HepG2 (cell line): Measurements from ENCODE around the gene CAVIN1. TPM values are rescaled to one million over a fixed set of nuclear protein-coding genes. Genes with fewer than 3 reads are reported as not detected.

ENCODE experiments used
- ATAC-seq: fragments of 200-7000 bp; cut with Tn5 transposase; 3 replicates; pipeline ENCODE4 v1.9.1; 2020; ENCODE audit warnings: mild to moderate bottlenecking, moderate library complexity
- BruUV-seq: library from RNA; stranded (reverse); fragments of 400-500 nt; replicated peaks from 2 replicates; lab custom pipeline; 2021; lab: Mats Ljungman, UMichigan
- CTCF ChIA-PET: fragments of 300-600 bp; formaldehyde crosslinking; extraction: SDS; loops from one replicate; lab custom pipeline; 2021; ENCODE audit warnings: low total read pairs, inconsistent platforms, low intra/inter-chr PET ratio; lab: Yijun Ruan, JAX
- POLR2A ChIA-PET: fragments of 350-600 bp; sonication (Branson Sonifier 250); formaldehyde crosslinking; loops from one replicate; lab custom pipeline; 2020; ENCODE audit warnings: antibody characterized with exemption, inconsistent platforms; lab: Yijun Ruan, JAX
- DNase-seq: peaks from one replicate; pipeline ENCODE4 v3.0.0-alpha.2; 2015; ENCODE audit warnings: low spot score
- FAIRE-seq: peaks from 3 replicates; lab custom pipeline; 2011; peaks lifted over from hg19 to GRCh38; lab: Jason Lieb, UNC
- H2AFZ ChIP-seq: one replicate; pipeline ENCODE4 v1.6.1; 2011; ENCODE audit warnings: low read length, inconsistent platforms
- H3K27ac ChIP-seq: fragments of 300-600 bp; 3 replicates; pipeline ENCODE4 v1.8.0; 2011; ENCODE audit warnings: mixed run types, mild to moderate bottlenecking, mixed read lengths, low read length, inconsistent platforms; ENCODE audit not compliant: insufficient read depth; ENCODE audit errors: extremely low read length
- H3K27me3 ChIP-seq, 2 experiments: fragments of 200-600 bp in 1 of 2; 2 replicates in 1 of 2; 3 replicates in 1 of 2; pipeline versions ENCODE4 v1.6.0 to v1.8.0; 2011; ENCODE audit warnings: low read length in 2 of 2, mild to moderate bottlenecking in 2 of 2, moderate library complexity in 2 of 2, inconsistent platforms in 1 of 2; ENCODE audit not compliant: insufficient read depth in 2 of 2, control insufficient read depth in 1 of 2
- H3K36me3 ChIP-seq, 2 experiments: fragments of 200-600 bp in 1 of 2; replicated peaks in 1 of 2; 2 replicates in 1 of 2; 3 replicates in 1 of 2; pipeline versions ENCODE4 v1.5.1 to v1.8.0; 2011; ENCODE audit warnings: low read length in 2 of 2, inconsistent platforms in 1 of 2; ENCODE audit not compliant: insufficient read depth in 2 of 2, control insufficient read depth in 1 of 2
- H3K4me1 ChIP-seq: 2 replicates; pipeline ENCODE4 v1.5.1; 2012; ENCODE audit warnings: low read length, inconsistent platforms; ENCODE audit not compliant: insufficient read depth
- H3K4me2 ChIP-seq: 2 replicates; pipeline ENCODE4 v1.6.0; 2011; ENCODE audit warnings: low read depth, low read length, inconsistent platforms
- H3K4me3 ChIP-seq, 3 experiments: fragments of 200-600 bp in 1 of 3; sonication (generic), shearing (Covaris generic) in 1 of 3; replicated peaks in 1 of 3; 2 replicates each; pipeline ENCODE4 v1.5.1; 2011 to 2016; ENCODE audit warnings: low read length in 3 of 3, inconsistent platforms in 2 of 3, low read depth in 2 of 3, mild to moderate bottlenecking in 2 of 3, control low read depth in 1 of 3, mixed read lengths in 1 of 3; ENCODE audit not compliant: insufficient read depth in 1 of 3
- H3K79me2 ChIP-seq: one replicate; pipeline ENCODE4 v1.6.1; 2011; ENCODE audit warnings: low read length, inconsistent platforms; ENCODE audit not compliant: insufficient read depth
- H3K9ac ChIP-seq: 2 replicates; pipeline ENCODE4 v1.6.0; 2011; ENCODE audit warnings: mild to moderate bottlenecking, low read depth, low read length, inconsistent platforms; ENCODE audit not compliant: insufficient read depth
- H3K9me3 ChIP-seq: 2 replicates; pipeline ENCODE4 v1.5.1; 2012; ENCODE audit warnings: mild to moderate bottlenecking, low read length
- H4K20me1 ChIP-seq: 2 replicates; pipeline ENCODE4 v1.6.0; 2011; ENCODE audit warnings: inconsistent platforms, mild to moderate bottlenecking, low read length, moderate library complexity; ENCODE audit not compliant: insufficient read depth
- GFI1 ChIP-seq: sonication (generic); formaldehyde crosslinking; IDR thresholded peaks from 2 replicates; pipeline ENCODE4 v1.5.0; 2020; ENCODE audit warnings: missing genetic modification reagents, mild to moderate bottlenecking, borderline replicate concordance
- HDAC6 ChIP-seq: fragments of 200-600 bp; sonication (generic); IDR thresholded peaks from 2 replicates; pipeline ENCODE4 v1.7.0; 2017; ENCODE audit warnings: mild to moderate bottlenecking, antibody characterized with exemption, low read length, low read depth
- SIN3A ChIP-seq: IDR thresholded peaks from 2 replicates; pipeline ENCODE4 v1.6.1; 2011; ENCODE audit warnings: low read depth, mild to moderate bottlenecking, control low read depth, low read length, borderline replicate concordance
- SRSF1 ChIP-seq: fragments of 200-400 bp; formaldehyde crosslinking; optimal IDR thresholded peaks from 2 replicates; pipeline ENCODE3; 2017; ENCODE audit warnings: mild to moderate bottlenecking, low read depth, low read length, moderate library complexity
- ZBTB8A ChIP-seq: sonication (generic); formaldehyde crosslinking; IDR thresholded peaks from 2 replicates; pipeline ENCODE4 v1.4.0; 2020; ENCODE audit warnings: mild to moderate bottlenecking, low read depth, missing genetic modification reagents, borderline replicate concordance
- ZNF296 ChIP-seq: sonication (generic); formaldehyde crosslinking; conservative IDR thresholded peaks from 2 replicates; pipeline ENCODE4 v1.5.0; 2020; ENCODE audit warnings: mild to moderate bottlenecking, missing genetic modification reagents
- ZSCAN25 ChIP-seq: sonication (generic); formaldehyde crosslinking; IDR thresholded peaks from 2 replicates; pipeline ENCODE4 v1.8.0; 2022; ENCODE audit warnings: mild to moderate bottlenecking, missing genetic modification reagents
- WGBS: methylation state at CpG from one replicate; pipeline ENCODE4 v1.1.6; 2017; ENCODE audit warnings: low lambda C conversion rate; 5-methylcytosine and 5-hydroxymethylcytosine counted together
- in situ Hi-C: cut with HindIII; loops from 2 replicates; pipeline ENCODE4 v1.10.0; 2017; ENCODE audit warnings: low pct_unique_long_range_greater_than_20kb; ENCODE audit not compliant: extremely low pct_ligation_motif_present
- intact Hi-C: fragments of 100-400 bp; cut with micrococcal nuclease; formaldehyde crosslinking; loops from one replicate; pipeline ENCODE4 v1.10.0; 2022; ENCODE audit not compliant: unreplicated experiment
- polyA plus RNA-seq, 8 experiments: library from polyadenylated mRNA; depleted of rRNA in 3 of 8; stranded (reverse) in 7 of 8; unstranded in 1 of 8; fragments of >200 nt; fragmentation: Illumina TruSeq in 4 of 8; extraction: Trizol in 4 of 8; gene quantifications; 2 replicates each; pipeline versions ENCODE4 v1.2.1 to v1.2.3, GENCODE V29; 2011 to 2016; ENCODE audit warnings: low read depth in 4 of 8, missing spikeins in 1 of 8, mixed read lengths in 1 of 8; ENCODE audit not compliant: insufficient read depth in 1 of 8
- total RNA-seq, 5 experiments: library from RNA; depleted of rRNA; stranded (reverse); fragments of >200 nt; fragmentation: Illumina TruSeq; extraction: Trizol; gene quantifications; 2 replicates each; pipeline ENCODE4 v1.2.3, GENCODE V29; 2016; ENCODE audit warnings: low read depth in 1 of 5
- TF ChIP-seq, protein P1 (sequence below): sonication (generic); formaldehyde crosslinking; IDR thresholded peaks from 2 replicates; pipeline ENCODE4 v1.8.1; 2022; ENCODE audit warnings: low read depth, mild to moderate bottlenecking, missing genetic modification reagents

The CAVIN1 gene
- total and polyA plus RNA-seq, 2 of the 13 experiments (the other 11 are each of a cell fraction or from before 2014, with no cell fraction given), result 15.9 to 25.5 TPM

DNA sequence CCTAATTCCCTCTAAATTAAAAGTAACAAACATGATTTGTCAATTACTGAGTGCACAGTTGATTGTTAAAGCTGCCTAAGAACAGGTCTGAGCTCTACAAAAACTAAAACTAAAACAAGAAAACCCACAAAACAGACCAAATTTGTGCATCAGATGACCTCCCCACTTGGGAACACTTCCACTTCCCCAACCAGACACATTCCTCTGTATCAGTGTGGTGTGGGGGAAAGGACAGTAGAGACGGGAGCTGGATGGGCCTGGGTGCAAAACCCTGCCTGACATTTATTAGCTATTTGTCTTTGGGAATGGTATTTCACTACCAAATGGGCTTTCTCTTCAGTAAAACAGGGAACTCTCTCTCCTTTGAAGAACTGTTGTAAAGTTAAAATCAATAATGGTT is 64.6 kb downstream of the CAVIN1 start:
- ChIA-PET CTCF (no interaction called here), POLR2A (interaction anchor here (0.7 to 1.0 kb wide), 3 partner anchors 31 to 65 kb away, joined by 3 to 4 read pairs (median 3); partner anchors contain the start of genes CAVIN1 and STAT3)
- BruUV-seq, result no TSS peak
- FAIRE-seq (no peak), DNase-seq (no peak), ATAC-seq (no peak)
- Histone ChIP-seq H3K4me1 (peaks cover 28% of the 10 kb centered on the region), H3K4me3 (no peak overlapping the region), H3K27ac (no peak overlapping the region), H3K79me2 (peaks cover 76% of the 10 kb centered on the region), H3K27me3 (no peaks in the 10 kb centered on the region), H3K4me2 (no peak overlapping the region), H2AFZ (no peak overlapping the region), H4K20me1 (peaks cover 27% of the 10 kb centered on the region; the same call in 1 of the 2 replicates), H3K36me3 (peaks cover 0 to 2% of the 10 kb centered on the region in 2 experiments; a peak in 3 of 5 replicates), H3K9me3 (no peaks in the 10 kb centered on the region), H3K9ac (no peak overlapping the region)
- no peak for TF ChIP-seq ZSCAN25 (CRISPR knock-in tag)
- no peak for TF ChIP-seq ZNF296 (CRISPR knock-in tag)
- TF ChIP-seq GFI1, result no peak
- TF ChIP-seq, protein P1, sequence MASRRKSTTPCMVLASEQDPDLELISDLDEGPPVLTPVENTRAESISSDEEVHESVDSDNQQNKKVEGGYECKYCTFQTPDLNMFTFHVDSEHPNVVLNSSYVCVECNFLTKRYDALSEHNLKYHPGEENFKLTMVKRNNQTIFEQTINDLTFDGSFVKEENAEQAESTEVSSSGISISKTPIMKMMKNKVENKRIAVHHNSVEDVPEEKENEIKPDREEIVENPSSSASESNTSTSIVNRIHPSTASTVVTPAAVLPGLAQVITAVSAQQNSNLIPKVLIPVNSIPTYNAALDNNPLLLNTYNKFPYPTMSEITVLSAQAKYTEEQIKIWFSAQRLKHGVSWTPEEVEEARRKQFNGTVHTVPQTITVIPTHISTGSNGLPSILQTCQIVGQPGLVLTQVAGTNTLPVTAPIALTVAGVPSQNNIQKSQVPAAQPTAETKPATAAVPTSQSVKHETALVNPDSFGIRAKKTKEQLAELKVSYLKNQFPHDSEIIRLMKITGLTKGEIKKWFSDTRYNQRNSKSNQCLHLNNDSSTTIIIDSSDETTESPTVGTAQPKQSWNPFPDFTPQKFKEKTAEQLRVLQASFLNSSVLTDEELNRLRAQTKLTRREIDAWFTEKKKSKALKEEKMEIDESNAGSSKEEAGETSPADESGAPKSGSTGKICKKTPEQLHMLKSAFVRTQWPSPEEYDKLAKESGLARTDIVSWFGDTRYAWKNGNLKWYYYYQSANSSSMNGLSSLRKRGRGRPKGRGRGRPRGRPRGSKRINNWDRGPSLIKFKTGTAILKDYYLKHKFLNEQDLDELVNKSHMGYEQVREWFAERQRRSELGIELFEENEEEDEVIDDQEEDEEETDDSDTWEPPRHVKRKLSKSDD, result no peak
- TF ChIP-seq SIN3A, result no peak
- TF ChIP-seq ZBTB8A (CRISPR knock-in tag), result no peak
- TF ChIP-seq SRSF1, result no peak
- no peak for TF ChIP-seq HDAC6
- WGBS, result 93% methylated on average over 1 of the region's 1 CpG
- in situ Hi-C loops (no loop called here), intact Hi-C loops (no loop called here)
